Lower leg skin (tissue), 4 donors: ENCODE measurements around the gene CDAN1. TPM values are rescaled to one million over a fixed set of nuclear protein-coding genes. Genes with fewer than 3 reads are reported as not detected.

Experiments
- DNase-seq, 2 donors: peaks; one replicate each; pipeline ENCODE4 v3.0.0-alpha.2; 2019; ENCODE audit warnings: low spot score in 2 of 2
- H3K4me3 ChIP-seq: fragments of 200-600 bp; sonication (generic); 2 replicates; pipeline ENCODE4 v1.5.1; 2017; ENCODE audit warnings: mild to moderate bottlenecking, low read depth; ENCODE audit not compliant: poor library complexity, severe bottlenecking
- POLR2A ChIP-seq, 2 donors: fragments of 450-650 bp; IDR thresholded peaks; one replicate each; pipeline ENCODE4 v1.6.1; 2016 to 2017; ENCODE audit warnings: antibody characterized with exemption in 2 of 2, mild to moderate bottlenecking in 1 of 2, moderate library complexity in 1 of 2
- WGBS, 2 donors: methylation state at CpG; one replicate each; pipeline ENCODE4 v1.1.5; 2018; 5-methylcytosine and 5-hydroxymethylcytosine counted together
- intact Hi-C: fragments of 100-400 bp; cut with DNase I; formaldehyde crosslinking; loops from one replicate; pipeline ENCODE4 v1.15.0; 2023; ENCODE audit warnings: low total_unique reads
- total RNA-seq, 4 donors: library from RNA; depleted of rRNA; stranded (reverse); fragments of >200 nt; gene quantifications; one replicate each; pipeline ENCODE4 v1.1.0, GENCODE V29; 2016
- TF ChIP-seq, protein P1 (sequence below), 3 donors: fragments of 450-650 bp; IDR thresholded peaks; one replicate each; pipeline ENCODE4 v1.5.1; 2016; ENCODE audit warnings: antibody characterized with exemption in 3 of 3, mild to moderate bottlenecking in 3 of 3, moderate library complexity in 2 of 3

The CDAN1 gene
- total RNA-seq, 4 donors from 2014 or later, result 10.5 to 16.0 (median 14.0) TPM

- WGBS, 2 donors, result 90 to 100% methylated on average over 3 to 6 of the region's 6 CpGs
- H3K4me3 ChIP-seq, result no peak overlapping the region
- intact Hi-C loops, result no loop called here
- TF ChIP-seq, protein P1, sequence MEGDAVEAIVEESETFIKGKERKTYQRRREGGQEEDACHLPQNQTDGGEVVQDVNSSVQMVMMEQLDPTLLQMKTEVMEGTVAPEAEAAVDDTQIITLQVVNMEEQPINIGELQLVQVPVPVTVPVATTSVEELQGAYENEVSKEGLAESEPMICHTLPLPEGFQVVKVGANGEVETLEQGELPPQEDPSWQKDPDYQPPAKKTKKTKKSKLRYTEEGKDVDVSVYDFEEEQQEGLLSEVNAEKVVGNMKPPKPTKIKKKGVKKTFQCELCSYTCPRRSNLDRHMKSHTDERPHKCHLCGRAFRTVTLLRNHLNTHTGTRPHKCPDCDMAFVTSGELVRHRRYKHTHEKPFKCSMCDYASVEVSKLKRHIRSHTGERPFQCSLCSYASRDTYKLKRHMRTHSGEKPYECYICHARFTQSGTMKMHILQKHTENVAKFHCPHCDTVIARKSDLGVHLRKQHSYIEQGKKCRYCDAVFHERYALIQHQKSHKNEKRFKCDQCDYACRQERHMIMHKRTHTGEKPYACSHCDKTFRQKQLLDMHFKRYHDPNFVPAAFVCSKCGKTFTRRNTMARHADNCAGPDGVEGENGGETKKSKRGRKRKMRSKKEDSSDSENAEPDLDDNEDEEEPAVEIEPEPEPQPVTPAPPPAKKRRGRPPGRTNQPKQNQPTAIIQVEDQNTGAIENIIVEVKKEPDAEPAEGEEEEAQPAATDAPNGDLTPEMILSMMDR (IDR thresholded peaks at IDR 0.05), result no peak
- no peak for TF ChIP-seq POLR2A (IDR thresholded peaks at IDR 0.05)
- peak in 1 of 2 donors; percentile 58 for DNase-seq
Measured at GRCh38 chr15:42693496-42693895, 43.4 kb downstream of the CDAN1 start.

DNA sequence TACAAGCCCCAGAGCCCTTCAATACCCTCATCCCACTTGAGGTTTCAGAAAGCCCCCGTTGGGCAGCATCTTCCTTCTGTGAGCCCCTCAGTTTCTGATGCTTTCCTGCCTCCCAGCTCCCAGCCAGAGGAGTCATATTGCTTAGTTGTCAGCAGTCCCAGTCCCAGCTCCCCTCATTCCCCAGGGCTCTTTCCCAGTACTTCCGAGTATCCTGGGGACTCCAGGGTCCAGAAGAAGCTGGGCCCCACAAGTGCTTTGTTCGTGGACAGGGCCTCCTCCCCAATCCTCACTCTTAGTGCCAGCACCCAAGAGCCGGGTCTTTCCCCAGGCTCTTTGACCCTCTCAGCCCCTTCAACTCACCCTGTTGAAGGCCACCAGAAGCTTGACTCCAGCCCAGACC, 43.9 kb downstream of the CDAN1 start:
- TF ChIP-seq POLR2A (IDR thresholded peaks at IDR 0.05), result no peak
- TF ChIP-seq, protein P1 (IDR thresholded peaks at IDR 0.05), result no peak
- DNase-seq, result peak in 1 of 2 donors; percentile 78
- 88 to 96% methylated on average over 4 of the region's 4 CpGs for WGBS, 2 donors
- H3K4me3 ChIP-seq, result no peak overlapping the region
- intact Hi-C loops, result no loop called here

DNA sequence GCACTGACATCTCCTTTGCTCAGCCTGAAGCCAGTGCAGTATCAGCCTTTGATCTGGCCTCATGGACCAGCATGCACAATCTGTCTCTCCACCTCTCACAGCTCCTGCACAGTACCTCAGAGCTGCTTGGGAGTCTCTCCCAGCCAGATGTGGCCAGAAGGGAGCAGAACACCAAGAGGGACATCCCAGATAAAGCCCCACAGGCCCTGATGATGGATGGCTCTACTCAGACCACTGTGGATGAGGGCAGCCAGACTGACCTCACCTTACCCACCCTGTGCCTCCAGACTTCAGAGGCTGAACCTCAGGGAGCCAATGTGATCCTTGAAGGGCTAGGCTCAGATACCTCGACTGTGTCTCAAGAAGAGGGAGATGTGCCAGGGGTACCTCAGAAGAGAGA, 44.4 kb downstream of the CDAN1 start:
- 75 to 100% methylated on average over 1 of the region's 1 CpG for WGBS, 2 donors
- intact Hi-C loops, result no loop called here
- no peak overlapping the region for H3K4me3 ChIP-seq
- DNase-seq, result peak in 1 of 2 donors; percentile 64
- TF ChIP-seq, protein P1 (IDR thresholded peaks at IDR 0.05), result no peak
- no peak for TF ChIP-seq POLR2A (IDR thresholded peaks at IDR 0.05)

DNA sequence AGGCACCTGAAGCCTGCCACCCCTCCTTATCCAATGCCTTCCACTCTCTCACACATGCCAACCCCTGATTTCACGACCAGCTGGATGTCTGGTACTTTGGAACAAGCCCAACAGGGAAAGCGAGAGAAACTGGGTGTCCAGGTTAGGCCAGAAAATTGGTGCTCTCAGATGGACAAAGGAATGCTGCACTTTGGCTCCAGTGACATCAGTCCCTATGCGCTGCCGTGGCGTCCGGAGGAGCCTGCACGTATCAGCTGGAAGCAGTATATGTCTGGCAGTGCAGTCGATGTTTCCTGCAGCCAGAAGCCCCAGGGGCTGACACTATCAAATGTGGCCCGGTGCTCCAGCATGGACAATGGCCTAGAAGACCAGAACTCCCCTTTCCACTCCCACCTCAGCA, 45.2 kb downstream of the CDAN1 start:
- no peak overlapping the region for H3K4me3 ChIP-seq
- WGBS, 2 donors, result 85 to 88% methylated on average over 9 of the region's 9 CpGs
- intact Hi-C loops, result no loop called here
- no peak for DNase-seq
- TF ChIP-seq, protein P1 (IDR thresholded peaks at IDR 0.05), result no peak
- TF ChIP-seq POLR2A (IDR thresholded peaks at IDR 0.05), result no peak

DNA sequence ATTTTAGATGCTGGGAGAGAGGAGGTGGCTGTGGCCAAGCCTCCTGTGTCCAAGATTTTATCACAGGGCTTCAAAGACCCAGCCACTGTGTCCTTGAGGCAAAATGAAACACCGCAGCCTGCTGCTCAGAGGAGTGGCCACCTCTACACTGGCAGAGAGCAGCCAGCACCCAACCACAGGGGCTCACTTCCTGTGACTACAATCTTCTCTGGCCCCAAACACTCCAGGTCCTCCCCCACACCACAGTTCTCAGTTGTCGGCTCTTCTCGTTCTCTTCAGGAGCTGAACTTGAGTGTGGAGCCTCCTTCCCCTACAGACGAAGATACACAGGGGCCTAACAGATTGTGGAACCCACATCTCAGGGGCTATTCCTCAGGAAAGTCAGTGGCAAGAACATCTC, 45.6 kb downstream of the CDAN1 start:
- TF ChIP-seq, protein P1 (IDR thresholded peaks at IDR 0.05), result no peak
- no peak for TF ChIP-seq POLR2A (IDR thresholded peaks at IDR 0.05)
- no peak overlapping the region for H3K4me3 ChIP-seq
- intact Hi-C loops, result no loop called here
- DNase-seq, result no peak
- WGBS, 2 donors, result 85 to 92% methylated on average over 4 of the region's 4 CpGs

GRCh38 chr15:42688301-42688700, 48.6 kb downstream of the CDAN1 start:
- 45 to 60% methylated on average over 3 of the region's 3 CpGs for WGBS, 2 donors
- intact Hi-C loops, result no loop called here
- no peak overlapping the region for H3K4me3 ChIP-seq
- TF ChIP-seq POLR2A (IDR thresholded peaks at IDR 0.05), result no peak
- TF ChIP-seq, protein P1 (IDR thresholded peaks at IDR 0.05), result no peak
- no peak for DNase-seq
